Spinal cord (tissue), 10 donors: ENCODE measurements around the gene TNN. TPM values are rescaled to one million over a fixed set of nuclear protein-coding genes. Genes with fewer than 3 reads are reported as not detected.
A peak's percentile ranks its signal among the peaks of the same experiment; 100 is the strongest.

Experiments
- DNase-seq, 6 donors: peaks; one replicate each; pipeline versions ENCODE4 v3.0.0 to v3.0.0-alpha.2; 2013 to 2015; ENCODE audit warnings: low spot score in 6 of 6, low read depth in 4 of 6
- H3K27ac ChIP-seq: one replicate; pipeline ENCODE4 v1.5.1; 2013; ENCODE audit warnings: low read depth, low read length, control low read depth
- H3K27me3 ChIP-seq: one replicate; pipeline ENCODE4 v1.6.1; 2013; ENCODE audit warnings: low read length; ENCODE audit not compliant: control insufficient read depth, insufficient read depth
- H3K36me3 ChIP-seq: one replicate; pipeline ENCODE4 v1.6.1; 2013; ENCODE audit warnings: low read length; ENCODE audit not compliant: control insufficient read depth, insufficient read depth
- H3K4me1 ChIP-seq: one replicate; pipeline ENCODE4 v1.6.1; 2013; ENCODE audit warnings: low read length; ENCODE audit not compliant: control insufficient read depth, insufficient read depth
- H3K4me3 ChIP-seq: one replicate; pipeline ENCODE4 v1.5.1; 2013; ENCODE audit warnings: low read depth, low read length, control low read depth
- H3K9me3 ChIP-seq: one replicate; pipeline ENCODE4 v1.6.1; 2013; ENCODE audit warnings: low read length; ENCODE audit not compliant: control insufficient read depth, insufficient read depth
- WGBS: methylation state at CpG from one replicate; pipeline ENCODE4 v1.1.5; 2013; ENCODE audit warnings: missing lambda C conversion rate; ENCODE audit not compliant: insufficient coverage; 5-methylcytosine and 5-hydroxymethylcytosine counted together
- polyA plus RNA-seq, 2 donors: library from polyadenylated mRNA; unstranded; fragments of 120-200 nt; gene quantifications; one replicate each; pipeline ENCODE4 v1.2.1, GENCODE V29; 2013; ENCODE audit not compliant: insufficient read length in 2 of 2
- small RNA-seq: library from RNA; depleted of rRNA; stranded (forward); fragments of <200 nt; gene quantifications from one replicate; pipeline ENCODE3, GENCODE V24; 2014; ENCODE audit warnings: low replicate concordance
- total RNA-seq, 2 donors: library from RNA; depleted of rRNA in 1 of 2; stranded (reverse); fragments of 120-200 nt in 1 of 2; fragments of >200 nt in 1 of 2; gene quantifications; one replicate each; pipeline versions ENCODE4 v1.2.3 to v1.2.4, GENCODE V29; 2013 to 2014
- donor health status: healthy.

TNN gene
- total and polyA plus RNA-seq, 4 donors: 1.6 to 16.4 (median 8.4) TPM

DNA sequence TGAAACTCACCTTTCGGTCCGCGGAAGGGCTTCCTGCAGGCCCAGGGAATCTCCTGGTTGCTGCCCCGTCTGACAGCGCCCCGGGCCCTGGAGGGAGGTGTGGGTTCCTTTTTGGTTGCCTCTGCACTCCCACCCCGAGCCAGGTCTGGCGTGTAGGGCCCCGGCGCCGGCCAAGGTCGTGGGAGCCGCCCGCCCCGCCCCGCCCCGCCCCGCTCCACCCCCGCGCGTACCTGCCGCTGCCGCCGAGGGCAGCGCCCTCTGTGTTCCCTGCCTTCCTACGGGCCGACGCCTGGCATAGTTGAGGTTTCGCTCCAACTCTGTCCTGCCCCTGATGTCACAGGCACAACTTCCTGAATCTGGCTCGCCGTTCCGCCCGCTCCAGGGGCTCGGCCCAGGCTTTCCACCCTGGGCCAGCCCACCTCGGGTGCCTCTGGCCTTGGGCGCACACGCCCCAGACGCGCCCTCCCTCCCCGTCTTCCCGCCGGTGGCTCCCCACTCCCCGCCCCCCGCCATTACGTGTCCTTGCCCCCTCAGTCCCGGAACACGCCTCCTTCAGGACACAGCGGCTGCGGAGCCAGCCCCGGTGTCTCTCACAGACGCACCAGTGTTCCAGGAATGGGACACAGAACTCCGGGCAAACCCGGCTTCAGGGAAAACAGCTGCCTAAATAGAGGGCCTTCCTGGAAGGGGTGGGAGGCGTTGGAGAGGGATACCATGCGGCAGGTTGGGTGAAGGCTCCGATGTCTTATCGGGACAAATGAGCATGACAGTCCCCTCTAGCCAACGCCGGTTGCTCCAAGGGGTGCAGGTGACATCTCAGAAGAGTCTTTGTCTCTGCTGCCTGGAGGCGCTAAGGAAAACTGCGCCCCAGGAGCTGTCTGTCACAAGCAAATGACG lies 125.2 kb downstream of the TNN start, which contains the start of gene KIAA0040:
Gene KIAA0040, minus strand, starts transcription at position 147 of the 897 bp plus-strand sequence. CDS start 31,763 bp downstream, outside the sequence.
- H3K4me1 ChIP-seq: peaks cover 12% of the 10 kb centered on the region
- H3K36me3 ChIP-seq: no peaks in the 10 kb centered on the region
- H3K27me3 ChIP-seq: peaks cover 25% of the 10 kb centered on the region
- WGBS: 4% methylated on average over 56 of the region's 62 CpGs
- DNase-seq: peak in 2 of 6 donors; percentile 20 to 64
- no peak within 1 kb of the TSS for H3K27ac ChIP-seq
- no peaks in the 10 kb centered on the region for H3K9me3 ChIP-seq
- H3K4me3 ChIP-seq: peak within 1 kb of the TSS; percentile 31

- WGBS: 54% methylated on average over 3 of the region's 4 CpGs
- H3K4me3 ChIP-seq: no peak overlapping the region
- DNase-seq: peak in 1 of 6 donors; percentile 17
- H3K4me1 ChIP-seq: peaks cover 12% of the 10 kb centered on the region
- no peaks in the 10 kb centered on the region for H3K36me3 ChIP-seq
- no peaks in the 10 kb centered on the region for H3K9me3 ChIP-seq
- no peak overlapping the region for H3K27ac ChIP-seq
- peaks cover 25% of the 10 kb centered on the region for H3K27me3 ChIP-seq
Measured at GRCh38 chr1:175193527-175193910, 125.9 kb downstream of the TNN start.

- no peak overlapping the region for H3K27ac ChIP-seq
- peaks cover 12% of the 10 kb centered on the region for H3K4me1 ChIP-seq
- WGBS: 0% methylated on average over 1 of the region's 1 CpG
- peaks cover 21% of the 10 kb centered on the region for H3K27me3 ChIP-seq
- DNase-seq: no peak
- H3K36me3 ChIP-seq: no peaks in the 10 kb centered on the region
- H3K4me3 ChIP-seq: no peak overlapping the region
- no peaks in the 10 kb centered on the region for H3K9me3 ChIP-seq
Measured at GRCh38 chr1:175195281-175195680, 127.6 kb downstream of the TNN start.

GRCh38 chr1:175195798-175196197 lies 128.2 kb downstream of the TNN start:
- Histone ChIP-seq H3K4me1 (peaks cover 15% of the 10 kb centered on the region), H3K9me3 (no peaks in the 10 kb centered on the region)

DNA sequence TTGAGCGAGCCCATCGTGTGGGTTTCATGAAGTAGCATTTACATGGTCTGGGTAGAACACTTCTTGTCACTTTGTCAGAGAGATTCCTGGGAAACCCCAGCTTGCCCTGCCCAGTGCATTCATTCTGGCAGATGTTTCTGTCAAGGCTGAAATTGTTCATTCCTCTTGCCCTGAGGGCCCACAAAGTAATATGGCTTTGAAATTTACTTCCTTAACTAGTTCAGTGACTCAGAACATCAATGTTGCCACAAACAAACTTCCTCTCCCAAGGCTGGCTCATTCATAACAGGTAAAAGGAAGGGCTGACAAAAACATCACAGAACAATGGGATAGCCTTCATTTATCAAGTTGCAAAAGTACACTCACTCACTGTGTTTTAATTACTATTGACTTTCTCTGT lies 129.9 kb downstream of the TNN start:
- no peak overlapping the region for H3K4me3 ChIP-seq
- no peaks in the 10 kb centered on the region for H3K9me3 ChIP-seq
- H3K36me3 ChIP-seq: no peaks in the 10 kb centered on the region
- no peaks in the 10 kb centered on the region for H3K27me3 ChIP-seq
- H3K27ac ChIP-seq: no peak overlapping the region
- peaks cover 13% of the 10 kb centered on the region for H3K4me1 ChIP-seq
- DNase-seq: no peak
- 40% methylated on average over 2 of the region's 2 CpGs for WGBS

More at GRCh38 chr1:175195798-175196197, 128.2 kb downstream of the TNN start:
- no peak overlapping the region for H3K27ac ChIP-seq
- no peak for DNase-seq
- H3K27me3 ChIP-seq: peaks cover 17% of the 10 kb centered on the region
- H3K4me3 ChIP-seq: no peak overlapping the region
- 78% methylated on average over 2 of the region's 3 CpGs for WGBS
- H3K36me3 ChIP-seq: no peaks in the 10 kb centered on the region

Small RNA genes within 50 kb of the gene (small RNA-seq; reads per million reads assigned to genes)
- not detected for gene RF00019

Other genes starting within 250 kb of the TNN start
- 100 to 1,000 TPM in 1 of 2 donors, 10 to 100 TPM in 1; 98.4 to 205 TPM for gene CACYBP, start 67.9 kb upstream of the TNN start, total RNA-seq
- gene CACYBP, start 67.9 kb upstream of the TNN start, polyA plus RNA-seq: 100 to 1,000 TPM; 143 to 155 TPM
- 10 to 100 TPM; 45.3 to 58.6 TPM for gene MRPS14, start 44.4 kb upstream of the TNN start, total RNA-seq
- gene MRPS14, start 44.4 kb upstream of the TNN start, polyA plus RNA-seq: 10 to 100 TPM; 42.6 to 51.0 TPM
- 1 to 10 TPM; 2.1 to 2.9 TPM for gene KIAA0040, start 124.9 kb downstream of the TNN start, total RNA-seq
- 1 to 10 TPM; 1.7 to 2.3 TPM for gene KIAA0040, start 124.9 kb downstream of the TNN start, polyA plus RNA-seq